Heart left ventricle (tissue), 16 donors: ENCODE results near the gene SNUPN. TPM values are rescaled to one million over a fixed set of nuclear protein-coding genes. Genes with fewer than 3 reads are reported as not detected.

Source experiments
- ATAC-seq, 4 donors: fragments of 200-7000 bp; cut with Tn5 transposase; one replicate each; pipeline ENCODE4 v1.9.1; 2020 to 2022; ENCODE audit warnings: moderate library complexity in 4 of 4, mild to moderate bottlenecking in 3 of 4, moderate number of reproducible peaks in 1 of 4
- DNase-seq, 5 donors: peaks; one replicate each; pipeline ENCODE4 v3.0.0-alpha.2; 2020
- H3K27ac ChIP-seq, 12 donors: fragments of 200-600 bp; sonication (generic) in 4 of 12; one replicate each; pipeline versions ENCODE4 v1.5.0 to v1.8.0; 2016 to 2022; ENCODE audit warnings: mild to moderate bottlenecking in 2 of 12
- H3K27me3 ChIP-seq, 9 donors: fragments of 200-600 bp; sonication (generic) in 2 of 9; one replicate each; pipeline versions ENCODE4 v1.5.1 to v1.8.0; 2016 to 2022; ENCODE audit warnings: mild to moderate bottlenecking in 3 of 9
- H3K36me3 ChIP-seq, 9 donors: fragments of 200-600 bp; sonication (generic) in 2 of 9; one replicate each; pipeline versions ENCODE4 v1.5.0 to v1.8.0; 2018 to 2022; ENCODE audit warnings: mild to moderate bottlenecking in 2 of 9
- H3K4me1 ChIP-seq, 12 donors: fragments of 200-600 bp; sonication (generic) in 4 of 12; one replicate each; pipeline versions ENCODE4 v1.5.0 to v1.8.0; 2016 to 2022; ENCODE audit warnings: mild to moderate bottlenecking in 3 of 12
- H3K4me3 ChIP-seq, 12 donors: fragments of 200-600 bp; sonication (generic) in 4 of 12; one replicate each; pipeline versions ENCODE4 v1.5.0 to v1.8.0; 2017 to 2022; ENCODE audit warnings: mild to moderate bottlenecking in 9 of 12, moderate library complexity in 4 of 12
- H3K9me3 ChIP-seq, 12 donors: fragments of 200-600 bp; sonication (generic) in 4 of 12; one replicate each; pipeline versions ENCODE4 v1.5.0 to v1.8.0; 2016 to 2022; ENCODE audit warnings: mild to moderate bottlenecking in 1 of 12
- CTCF ChIP-seq, 12 donors: fragments of 200-600 bp; sonication (generic) in 4 of 12; IDR thresholded peaks; one replicate each; pipeline versions ENCODE4 v1.5.0 to v1.8.0; 2018 to 2022; ENCODE audit warnings: antibody characterized with exemption in 12 of 12, mild to moderate bottlenecking in 5 of 12
- POLR2A ChIP-seq, 2 donors: fragments of 450-650 bp; IDR thresholded peaks; one replicate each; pipeline ENCODE4 v1.6.1; 2017; ENCODE audit warnings: antibody characterized with exemption in 2 of 2, mild to moderate bottlenecking in 2 of 2, moderate library complexity in 2 of 2
- WGBS, 4 donors: extraction: QIAGEN DNeasy Blood & Tissue Kit in 2 of 4; methylation state at CpG; one replicate each; pipeline versions ENCODE4 v1.1.5 to v1.1.7; 2013 to 2018; 5-methylcytosine and 5-hydroxymethylcytosine counted together
- intact Hi-C, 10 donors: fragments of 100-400 bp; cut with DNase I; formaldehyde crosslinking; loops; one replicate each; pipeline versions ENCODE4 v1.11.1 to v1.14.2; 2022
- polyA plus RNA-seq, 2 donors: library from polyadenylated mRNA; stranded (reverse); fragments of 200-250 nt; gene quantifications; one replicate each; pipeline ENCODE4 v1.2.3, GENCODE V29; 2013
- total RNA-seq, 9 donors: library from RNA; depleted of rRNA in 2 of 9; stranded (reverse); fragments of >200 nt in 2 of 9; fragmentation: NEBNext Ultra II Directional in 3 of 9; extraction: Animal tissue kit (Norgen Biotek cat#: 25700) in 3 of 9; gene quantifications; one replicate each; pipeline versions ENCODE4 v1.1.0 to v1.2.4, GENCODE V29; 2016 to 2023
- donor health status: ischemic (EF 13 %, LVEDD 7.1; RV severe dilation, severe dysfunction).
- donor health status: healthy with polysubstance abuse.
- donor health status: DM: no; HTN: yes; CAD: no.
- donor health status: DM: no; HTN: no; CAD: no.
- donor health status: ischemic (EF 25% LVEDD 6.9; RV normal size, moderate dysfunction).
- donor health status: ischemic (EF 25% LVEDD 5.7; RV mildly dilated, moderate dysfunction).
- donor health status: healthy.
- donor health status: DM: yes; HTN: yes; CAD: no.
- donor health status: ischemic (EF 35%, LVEDD 5.7; RV mildly dilated, moderate dysfunction).
- donor health status: nonischemic (EF 11% LVEDD 7.7; RV severe dilation, severe dysfunction).
- donor health status: DM: yes; HTN: yes; CAD: no.
- donor health status: PGD.
- donor health status: ischemic (EF 29% LVEDD 5.4; RV normal size, mild dysfunction).
- donor health status: nonischemic (EF 23%, LVEDD 6.1; RV moderate dilation, normal function).

Gene SNUPN
- total and polyA plus RNA-seq, 11 donors, result 13.2 to 21.6 (median 14.5) TPM

GRCh38 chr15:75659928-75660645 is 34.6 kb upstream of the SNUPN start:
- Histone ChIP-seq H3K4me1 (peaks cover 0 to 40% (median 30%) of the 10 kb centered on the region in 12 donors), H3K27me3 (no peaks in the 10 kb centered on the region), H3K4me3 (no peak overlapping the region), H3K9me3 (no peaks in the 10 kb centered on the region), H3K27ac (peak overlapping the region in 10 of 12 donors; percentile 42 to 89 (median 64)), H3K36me3 (peaks cover 0 to 38% (median 33%) of the 10 kb centered on the region in 9 donors)
- peak in 1 of 5 donors; percentile 24 for DNase-seq
- intact Hi-C loops, result no loop called here
- no peak for TF ChIP-seq CTCF (IDR thresholded peaks at IDR 0.05)
- no peak for TF ChIP-seq POLR2A (IDR thresholded peaks at IDR 0.05)
- 72 to 77% (median 76%) methylated on average over 16 to 17 of the region's 17 CpGs for WGBS, 4 donors
- no peak for ATAC-seq

GRCh38 chr15:75659141-75659771 is 33.7 kb upstream of the SNUPN start:
- no peak for TF ChIP-seq CTCF (IDR thresholded peaks at IDR 0.05)
- no peak for TF ChIP-seq POLR2A (IDR thresholded peaks at IDR 0.05)
- 70 to 78% (median 72%) methylated on average over 9 of the region's 9 CpGs for WGBS, 4 donors
- Histone ChIP-seq H3K4me3 (no peak overlapping the region), H3K36me3 (peaks cover 0 to 47% (median 34%) of the 10 kb centered on the region in 9 donors), H3K27ac (peak overlapping the region in 7 of 12 donors; percentile 5 to 89 (median 28)), H3K4me1 (peaks cover 0 to 48% (median 33%) of the 10 kb centered on the region in 12 donors), H3K27me3 (no peaks in the 10 kb centered on the region), H3K9me3 (no peaks in the 10 kb centered on the region)
- ATAC-seq (peak in 1 of 4 donors; percentile 14), DNase-seq (peak in 2 of 5 donors; percentile 21)
- intact Hi-C loops, result no loop called here

- intact Hi-C loops, result no loop called here
- Histone ChIP-seq H3K36me3 (peaks cover 0 to 49% (median 30%) of the 10 kb centered on the region in 9 donors), H3K4me1 (peaks cover 0 to 70% (median 54%) of the 10 kb centered on the region in 12 donors), H3K9me3 (no peaks in the 10 kb centered on the region), H3K27ac (no peak overlapping the region), H3K4me3 (no peak overlapping the region), H3K27me3 (no peaks in the 10 kb centered on the region)
- 95 to 96% (median 95%) methylated on average over 22 of the region's 22 CpGs for WGBS, 4 donors
- TF ChIP-seq CTCF (IDR thresholded peaks at IDR 0.05) (no peak), POLR2A (IDR thresholded peaks at IDR 0.05) (no peak)
- ATAC-seq, result no peak
- no peak for DNase-seq
These were observed 31.3 kb upstream of the SNUPN start for GRCh38 chr15:75656813-75657212.

- Histone ChIP-seq H3K27me3 (no peaks in the 10 kb centered on the region), H3K9me3 (no peaks in the 10 kb centered on the region), H3K36me3 (peaks cover 0 to 49% (median 30%) of the 10 kb centered on the region in 9 donors), H3K27ac (no peak overlapping the region), H3K4me3 (no peak overlapping the region), H3K4me1 (peaks cover 0 to 70% (median 57%) of the 10 kb centered on the region in 12 donors)
- WGBS, 4 donors, result 90 to 97% (median 97%) methylated on average over 5 of the region's 5 CpGs
- ATAC-seq (no peak), DNase-seq (no peak)
- intact Hi-C loops, result no loop called here
- no peak for TF ChIP-seq POLR2A (IDR thresholded peaks at IDR 0.05)
- no peak for TF ChIP-seq CTCF (IDR thresholded peaks at IDR 0.05)
These were observed 30.8 kb upstream of the SNUPN start for GRCh38 chr15:75656331-75656730.
